Measurements from ENCODE around the gene SLC22A4.

- TF ChIP-seq CTCF (IDR thresholded peaks at IDR 0.05): no peak
- TF ChIP-seq EZH2 (IDR thresholded peaks at IDR 0.05): no peak
These were observed 98.2 kb downstream of the SLC22A4 start for GRCh38 chr5:132392411-132392810.
